Right lobe of liver (tissue), 4 donors: ENCODE measurements around the gene SSR4.

Experiments
- POLR2A ChIP-seq: fragments of 450-650 bp; IDR thresholded peaks from one replicate; pipeline ENCODE4 v1.6.1; 2017; ENCODE audit warnings: antibody characterized with exemption, mild to moderate bottlenecking
- TF ChIP-seq, protein P1 (sequence below), 4 donors: fragments of 200-600 bp in 3 of 4; fragments of 450-650 bp in 1 of 4; IDR thresholded peaks; one replicate each; pipeline versions ENCODE4 v1.5.1 to v1.8.0; 2016 to 2022; ENCODE audit warnings: antibody characterized with exemption in 4 of 4, mild to moderate bottlenecking in 2 of 4
- donor health status: DM: no; HTN: no; CAD: no.
- donor health status: DM: no; HTN: no; CAD: no.
- donor health status: DM: no; HTN: yes; CAD: no.

DNA sequence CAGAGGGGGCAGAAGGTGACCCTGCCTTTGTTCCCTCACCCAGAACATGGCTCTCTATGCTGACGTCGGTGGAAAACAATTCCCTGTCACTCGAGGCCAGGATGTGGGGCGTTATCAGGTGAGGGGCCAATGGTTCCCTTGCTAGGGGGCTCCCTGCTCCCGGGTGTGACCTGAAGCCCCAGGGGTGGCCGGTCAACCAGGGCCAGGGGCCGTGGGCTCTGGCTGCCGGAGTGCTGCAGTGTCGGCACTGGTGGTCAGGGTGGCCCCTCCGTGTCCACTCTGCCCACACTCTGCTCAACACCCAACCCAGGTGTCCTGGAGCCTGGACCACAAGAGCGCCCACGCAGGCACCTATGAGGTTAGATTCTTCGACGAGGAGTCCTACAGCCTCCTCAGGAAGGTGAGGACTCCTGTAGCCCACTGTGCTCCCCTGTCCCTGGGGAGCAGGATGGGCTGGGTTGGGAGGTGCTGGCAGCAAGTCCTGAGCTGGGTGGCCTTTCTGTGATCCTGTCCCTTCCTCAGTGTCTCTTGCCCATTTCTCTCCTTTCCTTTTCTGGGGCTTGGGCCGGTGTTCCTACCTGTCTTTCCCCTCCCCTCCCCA is 3.0 kb downstream of the SSR4 start:
- TF ChIP-seq, protein P1, sequence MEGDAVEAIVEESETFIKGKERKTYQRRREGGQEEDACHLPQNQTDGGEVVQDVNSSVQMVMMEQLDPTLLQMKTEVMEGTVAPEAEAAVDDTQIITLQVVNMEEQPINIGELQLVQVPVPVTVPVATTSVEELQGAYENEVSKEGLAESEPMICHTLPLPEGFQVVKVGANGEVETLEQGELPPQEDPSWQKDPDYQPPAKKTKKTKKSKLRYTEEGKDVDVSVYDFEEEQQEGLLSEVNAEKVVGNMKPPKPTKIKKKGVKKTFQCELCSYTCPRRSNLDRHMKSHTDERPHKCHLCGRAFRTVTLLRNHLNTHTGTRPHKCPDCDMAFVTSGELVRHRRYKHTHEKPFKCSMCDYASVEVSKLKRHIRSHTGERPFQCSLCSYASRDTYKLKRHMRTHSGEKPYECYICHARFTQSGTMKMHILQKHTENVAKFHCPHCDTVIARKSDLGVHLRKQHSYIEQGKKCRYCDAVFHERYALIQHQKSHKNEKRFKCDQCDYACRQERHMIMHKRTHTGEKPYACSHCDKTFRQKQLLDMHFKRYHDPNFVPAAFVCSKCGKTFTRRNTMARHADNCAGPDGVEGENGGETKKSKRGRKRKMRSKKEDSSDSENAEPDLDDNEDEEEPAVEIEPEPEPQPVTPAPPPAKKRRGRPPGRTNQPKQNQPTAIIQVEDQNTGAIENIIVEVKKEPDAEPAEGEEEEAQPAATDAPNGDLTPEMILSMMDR (IDR thresholded peaks at IDR 0.05), result no peak
- no peak for TF ChIP-seq POLR2A
